H9 (cell line): ENCODE results near the gene WDR70. TPM values are rescaled to one million over a fixed set of nuclear protein-coding genes. Genes with fewer than 3 reads are reported as not detected.
"Not testable (repeated sequence)": the region's sequence is repeated elsewhere in the genome, so short reads cannot be mapped to it uniquely, and the experiment has no call there.

ENCODE experiments used
- DNase-seq: peaks from one replicate; pipeline ENCODE4 v3.0.0-alpha.2; 2017
- H2AFZ ChIP-seq: one replicate; pipeline ENCODE4 v1.6.1; 2013; ENCODE audit warnings: mild to moderate bottlenecking, low read length, control low read depth, moderate library complexity
- H2AK5ac ChIP-seq: 2 replicates; pipeline ENCODE4 v1.6.1; 2013; ENCODE audit warnings: low read length, control low read depth, mixed read lengths; ENCODE audit not compliant: insufficient read length
- H2BK120ac ChIP-seq: one replicate; pipeline ENCODE4 v1.6.1; 2013; ENCODE audit warnings: low read depth, mild to moderate bottlenecking, low read length, control low read depth, inconsistent platforms; ENCODE audit not compliant: poor library complexity, severe bottlenecking
- H2BK12ac ChIP-seq: 2 replicates; pipeline ENCODE4 v1.6.1; 2013; ENCODE audit warnings: low read length, control low read depth, mixed read lengths, low read depth; ENCODE audit not compliant: insufficient read length
- H2BK15ac ChIP-seq: 2 replicates; pipeline ENCODE4 v1.6.1; 2013; ENCODE audit warnings: low read depth, low read length, control low read depth
- H2BK20ac ChIP-seq: one replicate; pipeline ENCODE4 v1.6.1; 2013; ENCODE audit warnings: low read depth, mild to moderate bottlenecking, low read length, control low read depth, inconsistent platforms; ENCODE audit not compliant: poor library complexity, severe bottlenecking
- H2BK5ac ChIP-seq: 2 replicates; pipeline ENCODE4 v1.6.1; 2013; ENCODE audit warnings: low read length, control low read depth, mixed read lengths; ENCODE audit not compliant: insufficient read length
- H3K14ac ChIP-seq: 2 replicates; pipeline ENCODE4 v1.6.1; 2013; ENCODE audit warnings: low read length, control low read depth; ENCODE audit not compliant: insufficient read depth
- H3K18ac ChIP-seq: 2 replicates; pipeline ENCODE4 v1.6.1; 2013; ENCODE audit warnings: low read depth, mild to moderate bottlenecking, mixed read lengths, low read length, control low read depth; ENCODE audit not compliant: insufficient read length
- H3K23ac ChIP-seq: 2 replicates; pipeline ENCODE4 v1.6.1; 2013; ENCODE audit warnings: low read length, control low read depth, mixed read lengths, low read depth; ENCODE audit not compliant: insufficient read length
- H3K23me2 ChIP-seq: 2 replicates; pipeline ENCODE4 v1.6.1; 2013; ENCODE audit warnings: low read depth, mild to moderate bottlenecking, mixed read lengths, low read length, control low read depth; ENCODE audit not compliant: insufficient read length, poor library complexity, severe bottlenecking
- H3K27ac ChIP-seq: 2 replicates; pipeline ENCODE4 v1.5.1; 2013; ENCODE audit warnings: low read length, control low read depth, mixed read lengths, low read depth; ENCODE audit not compliant: insufficient read length
- H3K27me3 ChIP-seq: 2 replicates; pipeline ENCODE4 v1.6.1; 2013; ENCODE audit warnings: low read length, control low read depth, inconsistent platforms; ENCODE audit not compliant: insufficient read depth
- H3K4ac ChIP-seq: 2 replicates; pipeline ENCODE4 v1.6.1; 2013; ENCODE audit warnings: low read depth, mild to moderate bottlenecking, control low read depth, inconsistent platforms, low read length, moderate library complexity
- H3K4me1 ChIP-seq: 2 replicates; pipeline ENCODE4 v1.6.1; 2013; ENCODE audit warnings: low read length, control low read depth, inconsistent platforms; ENCODE audit not compliant: insufficient read depth
- H3K4me2 ChIP-seq: 2 replicates; pipeline ENCODE4 v1.6.1; 2013; ENCODE audit warnings: low read length, control low read depth, mixed read lengths; ENCODE audit not compliant: insufficient read length, insufficient read depth
- H3K56ac ChIP-seq: 2 replicates; pipeline ENCODE4 v1.6.1; 2013; ENCODE audit warnings: low read depth, mild to moderate bottlenecking, mixed read lengths, low read length, control low read depth; ENCODE audit not compliant: insufficient read length
- H3K79me1 ChIP-seq: 2 replicates; pipeline ENCODE4 v1.6.1; 2013; ENCODE audit warnings: low read depth, mild to moderate bottlenecking, moderate library complexity, low read length, control low read depth, inconsistent platforms; ENCODE audit not compliant: insufficient read depth, poor library complexity, severe bottlenecking
- H3K79me2 ChIP-seq: 2 replicates; pipeline ENCODE4 v1.6.1; 2013; ENCODE audit warnings: low read length, control low read depth, inconsistent platforms; ENCODE audit not compliant: insufficient read depth
- H3K9ac ChIP-seq: 2 replicates; pipeline ENCODE4 v1.6.1; 2013; ENCODE audit warnings: low read length, control low read depth, mixed read lengths; ENCODE audit not compliant: insufficient read length; ENCODE audit errors: extremely low read depth
- H3K9me3 ChIP-seq: one replicate; pipeline ENCODE4 v1.6.1; 2013; ENCODE audit warnings: low read depth, low read length, inconsistent platforms; ENCODE audit not compliant: control insufficient read depth
- H3T11ph ChIP-seq: one replicate; pipeline ENCODE4 v1.6.1; 2013; ENCODE audit warnings: mild to moderate bottlenecking, low read length, control low read depth, inconsistent platforms
- H4K20me1 ChIP-seq: one replicate; pipeline ENCODE4 v1.6.1; 2013; ENCODE audit not compliant: control insufficient read depth, insufficient read length, insufficient read depth
- H4K5ac ChIP-seq: 2 replicates; pipeline ENCODE4 v1.6.1; 2013; ENCODE audit warnings: low read depth, mild to moderate bottlenecking, mixed read lengths, low read length, control low read depth; ENCODE audit not compliant: insufficient read length
- H4K8ac ChIP-seq: replicated peaks from 2 replicates; pipeline ENCODE4 v1.6.1; 2013; ENCODE audit warnings: low read length, control low read depth, mixed read lengths, low read depth; ENCODE audit not compliant: insufficient read length
- H4K91ac ChIP-seq: 2 replicates; pipeline ENCODE4 v1.6.1; 2013; ENCODE audit warnings: low read depth, mild to moderate bottlenecking, moderate library complexity, mixed read lengths, low read length, control low read depth; ENCODE audit not compliant: insufficient read length
- H3K27ac Mint-ChIP-seq, 3 experiments: 2 replicates in 2 of 3; 3 replicates in 1 of 3; pipeline ENCODE4 v1.8.0; 2020 to 2021; ENCODE audit warnings: mixed read lengths in 3 of 3, mild to moderate bottlenecking in 1 of 3, moderate library complexity in 1 of 3
- H3K27me3 Mint-ChIP-seq: 2 replicates; pipeline ENCODE4 v1.8.0; 2021; ENCODE audit warnings: low read depth, mild to moderate bottlenecking, moderate library complexity, mixed read lengths
- H3K36me3 Mint-ChIP-seq, 3 experiments: 2 replicates in 2 of 3; 3 replicates in 1 of 3; pipeline ENCODE4 v1.8.0; 2020 to 2021; ENCODE audit warnings: low read depth in 3 of 3, mixed read lengths in 3 of 3; ENCODE audit not compliant: insufficient read depth in 1 of 3
- H3K4me1 Mint-ChIP-seq, 2 experiments: 2 replicates each; pipeline ENCODE4 v1.8.0; 2020; ENCODE audit warnings: mixed read lengths in 2 of 2
- H3K4me3 Mint-ChIP-seq, 2 experiments: 2 replicates in 1 of 2; 3 replicates in 1 of 2; pipeline ENCODE4 v1.8.0; 2020 to 2021; ENCODE audit warnings: mild to moderate bottlenecking in 2 of 2, mixed read lengths in 2 of 2, moderate library complexity in 1 of 2
- H3K9me3 Mint-ChIP-seq, 2 experiments: 2 replicates in 1 of 2; 3 replicates in 1 of 2; pipeline ENCODE4 v1.8.0; 2020; ENCODE audit warnings: mild to moderate bottlenecking in 2 of 2, mixed read lengths in 2 of 2, moderate library complexity in 1 of 2
- CTCF ChIP-seq: fragments of 200-600 bp; sonication (generic); conservative IDR thresholded peaks from 3 replicates; pipeline ENCODE4 v1.8.0; 2021; ENCODE audit warnings: antibody characterized with exemption, mild to moderate bottlenecking
- WGBS: extraction: QIAGEN DNeasy Blood & Tissue Kit; methylation state at CpG from one replicate; pipeline ENCODE4 v1.1.7; 2013; ENCODE audit warnings: missing lambda C conversion rate, low lambda C conversion rate, mixed read lengths; ENCODE audit not compliant: insufficient read length; ENCODE audit errors: extremely low coverage; 5-methylcytosine and 5-hydroxymethylcytosine counted together
- total RNA-seq: library from RNA; stranded (reverse); gene quantifications from 2 replicates; pipeline ENCODE4 v1.2.1, GENCODE V29; 2021

Gene WDR70
- total RNA-seq, 1 experiment from 2014 or later, result 38.1 TPM

- Histone ChIP-seq H3K4me1 (no peaks in the 10 kb centered on the region), H3K14ac (no peak overlapping the region), H3K27me3 (no peaks in the 10 kb centered on the region), H3T11ph (no peak overlapping the region), H4K5ac (no peak overlapping the region), H2AFZ (no peak overlapping the region), H3K79me1 (no peaks in the 10 kb centered on the region), H2BK20ac (no peak overlapping the region), H3K9me3 (no peaks in the 10 kb centered on the region), H2BK5ac (no peak overlapping the region), H3K4me2 (no peak overlapping the region), H3K4ac (no peak overlapping the region), H4K8ac (no peak overlapping the region), H2AK5ac (no peak overlapping the region), H3K79me2 (no peaks in the 10 kb centered on the region), H3K18ac (no peak overlapping the region), H3K23me2 (no peaks in the 10 kb centered on the region), H3K23ac (no peak overlapping the region), H2BK15ac (no peak overlapping the region), H2BK120ac (no peak overlapping the region), H3K56ac (no peak overlapping the region), H3K9ac (no peak overlapping the region), H2BK12ac (no peak overlapping the region), H3K27ac (no peak overlapping the region), H4K20me1 (no peaks in the 10 kb centered on the region), H4K91ac (no peak overlapping the region)
- H3K4me1 Mint-ChIP-seq, result no peaks in the 10 kb centered on the region
- H3K4me3 Mint-ChIP-seq, result no peak overlapping the region
- TF ChIP-seq CTCF, result no peak
- no peaks in the 10 kb centered on the region for H3K36me3 Mint-ChIP-seq
- no CpG with 5 or more reads among the region's 2 CpGs for WGBS
- no peaks in the 10 kb centered on the region for H3K27me3 Mint-ChIP-seq
- H3K27ac Mint-ChIP-seq, result no peak overlapping the region
- H3K9me3 Mint-ChIP-seq, result no peaks in the 10 kb centered on the region
- no peak for DNase-seq
These were observed 203.1 kb downstream of the WDR70 start for GRCh38 chr5:37582202-37582601.

- H3K27me3 Mint-ChIP-seq, H2AK5ac ChIP-seq, H3K79me2 ChIP-seq, H3K18ac ChIP-seq, H2BK15ac ChIP-seq, H3K4me1 ChIP-seq, H3K4me1 Mint-ChIP-seq, H4K20me1 ChIP-seq, H3K4me2 ChIP-seq, H2BK5ac ChIP-seq, H3K56ac ChIP-seq, H3K14ac ChIP-seq, H3K27me3 ChIP-seq, H4K91ac ChIP-seq, DNase-seq, H3K23ac ChIP-seq, H2BK120ac ChIP-seq, H3K9me3 Mint-ChIP-seq, H3K9me3 ChIP-seq, H3T11ph ChIP-seq, H3K4me3 Mint-ChIP-seq, H2AFZ ChIP-seq, H3K27ac Mint-ChIP-seq, H3K4ac ChIP-seq, H3K27ac ChIP-seq, H4K8ac ChIP-seq, H2BK20ac ChIP-seq, H3K23me2 ChIP-seq, H4K5ac ChIP-seq, H3K9ac ChIP-seq, H2BK12ac ChIP-seq, H3K79me1 ChIP-seq: not testable (repeated sequence)
- no CpG with 5 or more reads among the region's 3 CpGs for WGBS
- peaks cover 2 to 11% (median 6%) of the 10 kb centered on the region in 3 experiments; a peak in 6 of 7 replicates for H3K36me3 Mint-ChIP-seq
These were observed 214.2 kb downstream of the WDR70 start for GRCh38 chr5:37593292-37593691.
